Hematopoietic multipotent progenitor cell treated with erythropoietin and hydrocortisone succinate and interleukin-3 and kit ligand, for 17 days (in vitro differentiated cells): ENCODE measurements around the gene PTPRF.

Source experiments
- DNase-seq: peaks from one replicate; pipeline ENCODE4 v3.0.0-alpha.2; 2015; ENCODE audit warnings: low spot score

The PTPRF gene

GRCh38 chr1:43513471-43514173, 17.1 kb upstream of the PTPRF start:
- DNase-seq = no peak

- DNase-seq = no peak
Observed at GRCh38 chr1:43518935-43519686, 11.6 kb upstream of the PTPRF start.

GRCh38 chr1:43520100-43520778, 10.4 kb upstream of the PTPRF start:
- no peak for DNase-seq

GRCh38 chr1:43521078-43521477, 9.6 kb upstream of the PTPRF start:
- no peak for DNase-seq

- peak; percentile 66 for DNase-seq
Observed at GRCh38 chr1:43521756-43522155, 8.9 kb upstream of the PTPRF start.

GRCh38 chr1:43522431-43522775, 8.3 kb upstream of the PTPRF start:
- no peak for DNase-seq

- peak; percentile 96 for DNase-seq
Observed at GRCh38 chr1:43522776-43523480, 7.8 kb upstream of the PTPRF start.

GRCh38 chr1:43524804-43525203, 5.9 kb upstream of the PTPRF start:
- peak; percentile 97 for DNase-seq

GRCh38 chr1:43526002-43526401, 4.7 kb upstream of the PTPRF start:
- peak; percentile 39 for DNase-seq

- peak; percentile 16 for DNase-seq
Observed at GRCh38 chr1:43527111-43527878, 3.4 kb upstream of the PTPRF start.

GRCh38 chr1:43529206-43529731, 1.4 kb upstream of the PTPRF start:
- peak; percentile 95 for DNase-seq

- no peak for DNase-seq
Observed at GRCh38 chr1:43531107-43531905, 623 bp downstream of the PTPRF start.

GRCh38 chr1:43531906-43532584, 1.4 kb downstream of the PTPRF start:
- DNase-seq = no peak

- no peak for DNase-seq
Observed at GRCh38 chr1:43532716-43533115, 2.0 kb downstream of the PTPRF start.

GRCh38 chr1:43533584-43533983, 2.9 kb downstream of the PTPRF start:
- no peak for DNase-seq

- DNase-seq = no peak
Observed at GRCh38 chr1:43534256-43534655, 3.6 kb downstream of the PTPRF start.

- DNase-seq = no peak
Observed at GRCh38 chr1:43536196-43536863, 5.6 kb downstream of the PTPRF start.

GRCh38 chr1:43536864-43537358, 6.2 kb downstream of the PTPRF start:
- DNase-seq = no peak

GRCh38 chr1:43537423-43538142, 6.9 kb downstream of the PTPRF start:
- no peak for DNase-seq
